Transverse colon (tissue), 4 donors: ENCODE data around the gene TCERG1L. TPM values are rescaled to one million over a fixed set of nuclear protein-coding genes. Genes with fewer than 3 reads are reported as not detected.

Experiments used
- DNase-seq: peaks from one replicate; pipeline ENCODE4 v3.0.0-alpha.2; 2019
- H3K27ac ChIP-seq, 4 donors: fragments of 200-600 bp; sonication (generic); 2 replicates each; pipeline ENCODE4 v1.5.1; 2016 to 2018; ENCODE audit warnings: inconsistent platforms in 4 of 4
- H3K27me3 ChIP-seq: fragments of 200-600 bp; sonication (generic); 2 replicates; pipeline ENCODE4 v1.5.1; 2017; ENCODE audit warnings: inconsistent platforms
- H3K36me3 ChIP-seq, 4 donors: fragments of 200-600 bp; sonication (generic); 2 replicates each; pipeline ENCODE4 v1.5.1; 2017 to 2019; ENCODE audit warnings: inconsistent platforms in 4 of 4
- H3K4me1 ChIP-seq, 4 donors: fragments of 200-600 bp; sonication (generic); 2 replicates each; pipeline ENCODE4 v1.5.1; 2017 to 2020; ENCODE audit warnings: inconsistent platforms in 4 of 4
- H3K4me3 ChIP-seq, 4 donors: fragments of 200-600 bp; sonication (generic); 1 replicate in 1 of 4; 2 replicates in 3 of 4; pipeline versions ENCODE4 v1.5.1 to v1.6.1; 2017 to 2019; ENCODE audit warnings: inconsistent platforms in 4 of 4
- H3K9me3 ChIP-seq, 2 donors: fragments of 200-600 bp; sonication (generic); 2 replicates each; pipeline ENCODE4 v1.5.1; 2017 to 2019; ENCODE audit warnings: inconsistent platforms in 2 of 2
- EP300 ChIP-seq: sonication (generic); formaldehyde crosslinking; IDR thresholded peaks from one replicate; pipeline ENCODE4 v1.6.1; 2017; ENCODE audit warnings: antibody characterized with exemption, low read depth
- POLR2A ChIP-seq: fragments of 450-650 bp; IDR thresholded peaks from one replicate; pipeline ENCODE4 v1.6.1; 2016; ENCODE audit warnings: antibody characterized with exemption, mild to moderate bottlenecking, moderate library complexity
- POLR2AphosphoS5 ChIP-seq, 3 donors: sonication (generic); formaldehyde crosslinking; IDR thresholded peaks; one replicate each; pipeline ENCODE4 v1.6.1; 2016; ENCODE audit warnings: antibody characterized with exemption in 3 of 3
- WGBS, 2 donors: methylation state at CpG; one replicate each; pipeline ENCODE4 v1.1.5; 2018; ENCODE audit warnings: low coverage in 1 of 2; 5-methylcytosine and 5-hydroxymethylcytosine counted together
- in situ Hi-C, 4 donors: fragments of 200-750 bp; cut with MboI; loops; one replicate each; pipeline versions ENCODE4 v1.15.0 to v1.15.1; 2017; ENCODE audit warnings: low sequenced_read_pairs in 3 of 4, low pct_ligation_motif_present in 1 of 4, low pct_unique_long_range_greater_than_20kb in 1 of 4
- intact Hi-C: fragments of 100-400 bp; cut with DNase I; formaldehyde crosslinking; loops from one replicate; pipeline ENCODE4 v1.15.1; 2023; ENCODE audit warnings: low total_unique reads
- total RNA-seq, 4 donors: library from RNA; depleted of rRNA; stranded (reverse); fragments of >200 nt; gene quantifications; one replicate each; pipeline ENCODE4 v1.1.0, GENCODE V29; 2016
- TF ChIP-seq, protein P1 (sequence below), 5 experiments: fragments of 200-600 bp in 3 of 5; fragments of 450-650 bp in 2 of 5; sonication (generic) in 3 of 5; IDR thresholded peaks; 1 replicate in 2 of 5; 2 replicates in 3 of 5; pipeline ENCODE4 v1.5.1; 2016 to 2017; ENCODE audit warnings: antibody characterized with exemption in 5 of 5, inconsistent platforms in 3 of 5, mild to moderate bottlenecking in 2 of 5, moderate library complexity in 1 of 5

TCERG1L gene
- total RNA-seq, 4 donors from 2014 or later: 0.16 TPM; not detected in 3

DNA sequence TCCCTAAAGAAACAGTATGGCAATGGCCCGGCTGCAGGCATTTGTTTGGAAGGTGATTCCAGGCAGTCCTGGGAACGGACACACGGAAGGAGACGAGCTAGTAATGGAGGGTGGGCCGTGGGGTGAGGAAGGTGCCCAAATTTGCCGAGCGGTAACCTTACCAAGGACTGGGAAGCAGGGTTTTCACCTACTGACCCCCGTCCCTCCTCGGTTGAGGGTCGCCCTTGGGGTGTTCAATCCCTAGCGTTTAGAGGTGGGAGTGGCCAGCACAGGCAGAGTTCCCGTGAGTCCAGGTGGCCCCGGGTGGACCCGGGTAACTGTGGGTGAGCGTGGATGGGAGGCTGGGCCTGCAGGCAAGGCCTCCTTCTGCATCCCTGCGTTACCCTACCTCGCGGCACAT, 198.8 kb downstream of the TCERG1L start:
- Histone ChIP-seq H3K9me3 (no peaks in the 10 kb centered on the region), H3K36me3 (no peaks in the 10 kb centered on the region), H3K4me1 (no peaks in the 10 kb centered on the region), H3K27me3 (no peaks in the 10 kb centered on the region), H3K27ac (no peak overlapping the region), H3K4me3 (no peak overlapping the region)
- DNase-seq: no peak
- WGBS, 2 donors: 73 to 90% methylated on average over 3 to 18 of the region's 18 CpGs
- in situ Hi-C loops: no loop called here
- TF ChIP-seq, protein P1, sequence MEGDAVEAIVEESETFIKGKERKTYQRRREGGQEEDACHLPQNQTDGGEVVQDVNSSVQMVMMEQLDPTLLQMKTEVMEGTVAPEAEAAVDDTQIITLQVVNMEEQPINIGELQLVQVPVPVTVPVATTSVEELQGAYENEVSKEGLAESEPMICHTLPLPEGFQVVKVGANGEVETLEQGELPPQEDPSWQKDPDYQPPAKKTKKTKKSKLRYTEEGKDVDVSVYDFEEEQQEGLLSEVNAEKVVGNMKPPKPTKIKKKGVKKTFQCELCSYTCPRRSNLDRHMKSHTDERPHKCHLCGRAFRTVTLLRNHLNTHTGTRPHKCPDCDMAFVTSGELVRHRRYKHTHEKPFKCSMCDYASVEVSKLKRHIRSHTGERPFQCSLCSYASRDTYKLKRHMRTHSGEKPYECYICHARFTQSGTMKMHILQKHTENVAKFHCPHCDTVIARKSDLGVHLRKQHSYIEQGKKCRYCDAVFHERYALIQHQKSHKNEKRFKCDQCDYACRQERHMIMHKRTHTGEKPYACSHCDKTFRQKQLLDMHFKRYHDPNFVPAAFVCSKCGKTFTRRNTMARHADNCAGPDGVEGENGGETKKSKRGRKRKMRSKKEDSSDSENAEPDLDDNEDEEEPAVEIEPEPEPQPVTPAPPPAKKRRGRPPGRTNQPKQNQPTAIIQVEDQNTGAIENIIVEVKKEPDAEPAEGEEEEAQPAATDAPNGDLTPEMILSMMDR (IDR thresholded peaks at IDR 0.05): no peak
- TF ChIP-seq POLR2AphosphoS5 (IDR thresholded peaks at IDR 0.05) (no peak), EP300 (no peak), POLR2A (no peak)
- intact Hi-C loops: no loop called here

DNA sequence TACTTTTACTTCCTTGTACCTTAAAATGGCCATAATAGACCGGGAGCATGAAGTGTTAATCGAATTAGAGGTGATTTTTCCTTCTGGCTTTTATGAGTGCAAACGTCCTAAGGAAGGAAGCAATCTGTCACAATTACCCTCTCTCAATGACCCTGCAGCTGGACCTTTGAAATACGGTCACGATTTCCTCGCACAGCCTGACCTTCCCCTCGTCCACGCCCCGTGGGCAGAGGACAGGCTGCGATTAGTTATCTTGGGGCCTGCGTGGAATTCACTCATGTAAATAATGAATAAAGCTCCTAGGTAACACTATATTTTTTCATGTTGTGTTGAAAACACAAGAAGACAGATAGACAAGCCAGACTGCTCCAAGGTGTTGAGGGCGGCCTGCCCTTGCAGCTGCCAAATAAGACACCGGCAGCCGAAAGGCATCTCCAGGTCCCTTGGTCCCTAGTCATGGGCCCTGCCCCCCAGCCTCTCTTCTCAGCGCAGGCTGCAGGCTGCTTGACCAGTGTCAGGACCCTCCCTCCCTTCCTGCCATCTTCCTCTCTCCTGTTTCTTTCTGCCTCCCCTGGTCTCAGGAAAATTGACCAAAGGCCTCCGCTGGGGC, 199.9 kb downstream of the TCERG1L start:
- TF ChIP-seq POLR2AphosphoS5 (IDR thresholded peaks at IDR 0.05) (no peak), EP300 (no peak)
- TF ChIP-seq, protein P1 (IDR thresholded peaks at IDR 0.05): no peak
- H3K27ac ChIP-seq: no peak overlapping the region
- in situ Hi-C loops: no loop called here
- WGBS, 2 donors: 56 to 61% methylated on average over 4 to 16 of the region's 16 CpGs
- H3K36me3 ChIP-seq: no peaks in the 10 kb centered on the region
- no peak overlapping the region for H3K4me3 ChIP-seq
- no peaks in the 10 kb centered on the region for H3K9me3 ChIP-seq
- no peak for DNase-seq
- intact Hi-C loops: no loop called here
- no peaks in the 10 kb centered on the region for H3K27me3 ChIP-seq
- H3K4me1 ChIP-seq: no peaks in the 10 kb centered on the region

DNA sequence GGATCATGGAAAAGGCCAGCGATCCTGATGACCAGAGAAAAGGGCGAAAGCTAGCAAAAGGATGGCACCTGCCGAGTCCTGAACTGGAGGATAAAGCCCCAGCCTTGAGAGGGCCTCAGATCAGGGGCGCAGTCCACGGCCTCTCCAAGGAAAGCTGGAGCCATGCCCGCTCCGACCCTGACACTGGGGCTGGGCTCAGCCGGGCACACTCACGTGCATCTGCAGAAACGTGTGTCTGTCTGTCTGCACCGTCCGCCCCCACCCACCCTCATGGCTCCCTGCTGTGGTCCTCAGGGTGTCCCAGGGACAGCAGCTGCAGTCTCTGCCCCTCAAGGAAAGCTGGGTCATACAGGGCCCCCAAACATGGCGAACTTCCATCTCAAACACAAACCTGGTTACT, 200.5 kb downstream of the TCERG1L start:
- 84% methylated on average over 13 of the region's 13 CpGs; no CpG with 5 or more reads in 1 of the 2 donors for WGBS, 2 donors
- Histone ChIP-seq H3K9me3 (no peaks in the 10 kb centered on the region), H3K4me1 (no peaks in the 10 kb centered on the region), H3K36me3 (no peaks in the 10 kb centered on the region), H3K4me3 (no peak overlapping the region), H3K27ac (no peak overlapping the region), H3K27me3 (no peaks in the 10 kb centered on the region)
- intact Hi-C loops (no loop called here), in situ Hi-C loops (no loop called here)
- no peak for DNase-seq
- TF ChIP-seq, protein P1 (IDR thresholded peaks at IDR 0.05): no peak
- TF ChIP-seq EP300 (no peak), POLR2A (no peak), POLR2AphosphoS5 (IDR thresholded peaks at IDR 0.05) (no peak)

DNA sequence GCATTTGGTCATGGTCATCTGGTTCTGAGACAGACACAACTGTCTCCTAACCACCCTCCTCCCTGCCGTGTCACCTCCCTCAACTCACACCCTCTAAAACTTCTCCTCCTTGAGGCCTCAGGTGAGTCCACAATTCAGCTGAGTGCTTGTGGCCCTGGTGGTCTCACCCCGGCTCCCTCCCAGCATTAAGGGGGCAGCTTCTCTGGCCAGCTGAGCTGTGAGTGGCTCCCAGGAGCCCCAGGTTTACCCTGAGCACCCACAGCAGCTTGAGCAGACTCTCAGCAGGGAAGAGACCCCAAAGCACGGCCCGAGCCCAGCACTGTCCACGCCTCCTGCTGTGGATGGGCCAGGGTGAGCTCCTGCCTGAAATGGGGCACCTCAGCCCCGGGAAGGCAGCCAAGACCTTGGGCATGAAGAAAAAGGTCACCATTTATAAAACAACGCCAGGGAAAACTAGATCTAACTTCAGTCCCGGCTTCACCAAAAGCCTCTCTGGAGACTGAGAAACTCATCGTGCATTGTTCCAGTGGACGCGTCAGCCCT, 201.2 kb downstream of the TCERG1L start:
- TF ChIP-seq EP300 (no peak), POLR2A (no peak), POLR2AphosphoS5 (IDR thresholded peaks at IDR 0.05) (no peak)
- TF ChIP-seq, protein P1 (IDR thresholded peaks at IDR 0.05): no peak
- Histone ChIP-seq H3K4me1 (no peaks in the 10 kb centered on the region), H3K27me3 (no peaks in the 10 kb centered on the region), H3K27ac (no peak overlapping the region), H3K36me3 (no peaks in the 10 kb centered on the region), H3K4me3 (no peak overlapping the region), H3K9me3 (no peaks in the 10 kb centered on the region)
- no peak for DNase-seq
- in situ Hi-C loops: no loop called here
- WGBS, 2 donors: 84% methylated on average over 11 of the region's 11 CpGs; no CpG with 5 or more reads in 1 of the 2 donors
- intact Hi-C loops: no loop called here
